OCI-LY3 (cell line): ENCODE measurements around the gene TTLL5.

Experiments used
- CTCF ChIP-seq: fragments of 200-600, 300-600 bp; sonication (generic); IDR thresholded peaks from 2 replicates; pipeline ENCODE4 v1.5.1; 2014; ENCODE audit warnings: antibody characterized with exemption, low read length, low read depth
- EZH2phosphoT487 ChIP-seq: fragments of 200-600 bp; shearing (Covaris generic); IDR thresholded peaks from 2 replicates; pipeline ENCODE4 v1.6.1; 2018; ENCODE audit warnings: antibody characterized with exemption, mixed run types, low read depth

GRCh38 chr14:75784314-75784686 lies 123.3 kb downstream of the TTLL5 start:
- no peak for TF ChIP-seq CTCF
- no peak for TF ChIP-seq EZH2phosphoT487
